Panc1 (cell line): ENCODE measurements around the gene SNRK. TPM values are rescaled to one million over a fixed set of nuclear protein-coding genes. Genes with fewer than 3 reads are reported as not detected.
A peak's percentile ranks its signal among the peaks of the same experiment; 100 is the strongest.

Source experiments
- ATAC-seq: fragments of 200-7000 bp; cut with Tn5 transposase; 2 replicates; pipeline ENCODE4 v1.9.1; 2020; ENCODE audit warnings: mild to moderate bottlenecking, moderate library complexity
- BruUV-seq: library from RNA; stranded (reverse); fragments of 400-500 nt; replicated peaks from 2 replicates; lab custom pipeline; 2021; lab: Mats Ljungman, UMichigan
- CTCF ChIA-PET: fragments of 300-600 bp; sonication (Branson Sonifier 250); formaldehyde crosslinking; loops from one replicate; lab custom pipeline; 2022; ENCODE audit warnings: antibody characterized with exemption; lab: Charles Lee
- POLR2A ChIA-PET: fragments of 300-600 bp; sonication (Branson Sonifier 250); formaldehyde crosslinking; loops from one replicate; lab custom pipeline; 2022; ENCODE audit warnings: antibody characterized with exemption; lab: Charles Lee
- DNase-seq: peaks from one replicate; pipeline ENCODE4 v3.0.0-alpha.2; 2010; ENCODE audit warnings: low read depth, low spot score
- H3K27ac ChIP-seq: 2 replicates; pipeline ENCODE4 v1.5.1; 2011; ENCODE audit warnings: mild to moderate bottlenecking, low read length, inconsistent platforms
- H3K27me3 ChIP-seq: fragments of 200-500 bp; sonication (Bioruptor generic); 2 replicates; pipeline ENCODE4 v1.6.0; 2014; ENCODE audit warnings: low read length, inconsistent platforms; ENCODE audit not compliant: control insufficient read depth, insufficient read depth
- H3K36me3 ChIP-seq: fragments of 200-500 bp; sonication (Bioruptor generic); 2 replicates; pipeline ENCODE4 v1.5.1; 2014; ENCODE audit warnings: inconsistent platforms, mild to moderate bottlenecking, low read length, moderate library complexity; ENCODE audit not compliant: control insufficient read depth, insufficient read depth
- H3K4me1 ChIP-seq: 2 replicates; pipeline ENCODE4 v1.5.1; 2011; ENCODE audit warnings: inconsistent platforms, mild to moderate bottlenecking, low read length, moderate library complexity; ENCODE audit not compliant: control insufficient read depth, insufficient read depth
- H3K4me3 ChIP-seq, 2 experiments: 2 replicates each; pipeline ENCODE4 v1.5.1; 2011 to 2012; ENCODE audit warnings: low read depth in 2 of 2, low read length in 2 of 2, mild to moderate bottlenecking in 2 of 2, inconsistent platforms in 1 of 2, moderate library complexity in 1 of 2
- H3K9me3 ChIP-seq: fragments of 200-500 bp; sonication (Bioruptor generic); 2 replicates; pipeline ENCODE4 v1.5.1; 2014; ENCODE audit warnings: low read depth, mild to moderate bottlenecking, inconsistent platforms, low read length, moderate library complexity; ENCODE audit not compliant: control insufficient read depth, insufficient read depth
- CTCF ChIP-seq: fragments of 450-650 bp; IDR thresholded peaks from 2 replicates; pipeline ENCODE4 v1.5.1; 2017; ENCODE audit warnings: mild to moderate bottlenecking
- POLR2AphosphoS5 ChIP-seq: IDR thresholded peaks from 2 replicates; pipeline ENCODE4 v1.6.1; 2012; ENCODE audit warnings: mild to moderate bottlenecking, low read depth, low read length, moderate library complexity
- SIN3A ChIP-seq: IDR thresholded peaks from 2 replicates; pipeline ENCODE4 v1.6.1; 2012; ENCODE audit warnings: low read depth, mild to moderate bottlenecking, low read length, moderate library complexity, borderline replicate concordance; ENCODE audit not compliant: insufficient read depth
- TCF7L2 ChIP-seq: IDR thresholded peaks from 2 replicates; pipeline ENCODE4 v1.6.1; 2011; ENCODE audit warnings: mild to moderate bottlenecking, low read depth, low read length, inconsistent platforms
- in situ Hi-C: cut with HindIII; loops from 2 replicates; pipeline ENCODE4 v1.10.0; 2016; ENCODE audit warnings: low sequenced_read_pairs, low pct_unique_long_range_greater_than_20kb
- intact Hi-C: fragments of 100-400 bp; cut with micrococcal nuclease; formaldehyde crosslinking; loops from one replicate; pipeline ENCODE4 v1.10.0; 2022; ENCODE audit not compliant: unreplicated experiment
- total RNA-seq: library from RNA; stranded (reverse); gene quantifications from one replicate; pipeline ENCODE4 v1.2.1, GENCODE V29; 2021; ENCODE audit not compliant: unreplicated experiment
- TF ChIP-seq, protein P1 (sequence below), 2 experiments: IDR thresholded peaks; 2 replicates each; pipeline ENCODE4 v1.6.1; 2011 to 2012; ENCODE audit warnings: low read depth in 2 of 2, control low read depth in 1 of 2, low read length in 1 of 2, mild to moderate bottlenecking in 1 of 2, moderate library complexity in 1 of 2; ENCODE audit not compliant: insufficient read depth in 1 of 2

Gene SNRK
- total RNA-seq, 1 experiment from 2014 or later: 11.0 TPM

- TF ChIP-seq, protein P1, sequence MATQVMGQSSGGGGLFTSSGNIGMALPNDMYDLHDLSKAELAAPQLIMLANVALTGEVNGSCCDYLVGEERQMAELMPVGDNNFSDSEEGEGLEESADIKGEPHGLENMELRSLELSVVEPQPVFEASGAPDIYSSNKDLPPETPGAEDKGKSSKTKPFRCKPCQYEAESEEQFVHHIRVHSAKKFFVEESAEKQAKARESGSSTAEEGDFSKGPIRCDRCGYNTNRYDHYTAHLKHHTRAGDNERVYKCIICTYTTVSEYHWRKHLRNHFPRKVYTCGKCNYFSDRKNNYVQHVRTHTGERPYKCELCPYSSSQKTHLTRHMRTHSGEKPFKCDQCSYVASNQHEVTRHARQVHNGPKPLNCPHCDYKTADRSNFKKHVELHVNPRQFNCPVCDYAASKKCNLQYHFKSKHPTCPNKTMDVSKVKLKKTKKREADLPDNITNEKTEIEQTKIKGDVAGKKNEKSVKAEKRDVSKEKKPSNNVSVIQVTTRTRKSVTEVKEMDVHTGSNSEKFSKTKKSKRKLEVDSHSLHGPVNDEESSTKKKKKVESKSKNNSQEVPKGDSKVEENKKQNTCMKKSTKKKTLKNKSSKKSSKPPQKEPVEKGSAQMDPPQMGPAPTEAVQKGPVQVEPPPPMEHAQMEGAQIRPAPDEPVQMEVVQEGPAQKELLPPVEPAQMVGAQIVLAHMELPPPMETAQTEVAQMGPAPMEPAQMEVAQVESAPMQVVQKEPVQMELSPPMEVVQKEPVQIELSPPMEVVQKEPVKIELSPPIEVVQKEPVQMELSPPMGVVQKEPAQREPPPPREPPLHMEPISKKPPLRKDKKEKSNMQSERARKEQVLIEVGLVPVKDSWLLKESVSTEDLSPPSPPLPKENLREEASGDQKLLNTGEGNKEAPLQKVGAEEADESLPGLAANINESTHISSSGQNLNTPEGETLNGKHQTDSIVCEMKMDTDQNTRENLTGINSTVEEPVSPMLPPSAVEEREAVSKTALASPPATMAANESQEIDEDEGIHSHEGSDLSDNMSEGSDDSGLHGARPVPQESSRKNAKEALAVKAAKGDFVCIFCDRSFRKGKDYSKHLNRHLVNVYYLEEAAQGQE (IDR thresholded peaks at IDR 0.05; ENCODE audit: insufficient read depth in 1 of 2, low read depth in 2 of 2, low read length in 1 of 2): no peak
- TF ChIP-seq SIN3A (no peak), POLR2AphosphoS5 (no peak), TCF7L2 (no peak)
- Histone ChIP-seq H3K4me3 (peak overlapping the region; percentile 66 to 87), H3K27me3 (no peaks in the 10 kb centered on the region), H3K9me3 (no peaks in the 10 kb centered on the region), H3K36me3 (no peaks in the 10 kb centered on the region), H3K27ac (peak overlapping the region; percentile 79), H3K4me1 (peaks cover 13% of the 10 kb centered on the region)
- ATAC-seq: no peak
- no TSS peak for BruUV-seq
- intact Hi-C loops (no loop called here), in situ Hi-C loops (no loop called here)
- DNase-seq: no peak
- ChIA-PET CTCF (no interaction called here), POLR2A (no interaction called here)
Observed at GRCh38 chr3:43287500-43287873, 1.1 kb downstream of the SNRK start.

DNA sequence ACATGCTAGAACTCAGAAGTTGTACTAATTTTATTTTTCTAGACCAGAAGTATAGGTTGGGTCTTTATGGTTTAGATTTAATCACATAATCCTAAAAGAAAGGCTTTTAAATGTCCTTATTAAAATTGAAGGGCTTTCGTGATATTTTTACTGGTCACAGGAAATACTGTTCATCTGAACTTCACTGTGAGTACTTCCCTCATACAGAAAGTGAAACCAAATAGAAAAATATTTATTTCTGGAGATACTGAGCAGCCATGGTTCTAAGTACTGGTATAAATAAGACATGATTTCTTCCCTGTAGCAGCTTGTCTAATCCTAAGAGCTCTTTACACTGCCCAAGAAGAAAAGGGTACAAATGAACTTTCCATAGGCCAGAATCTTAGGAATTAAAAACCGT lies 2.0 kb downstream of the SNRK start:
- CTCF ChIA-PET: no interaction called here
- TF ChIP-seq SIN3A (no peak), TCF7L2 (no peak), CTCF (no peak), POLR2AphosphoS5 (no peak)
- TF ChIP-seq, protein P1 (IDR thresholded peaks at IDR 0.05; ENCODE audit: insufficient read depth in 1 of 2, low read depth in 2 of 2, low read length in 1 of 2): no peak
- no peak for DNase-seq
- in situ Hi-C loops (no loop called here), intact Hi-C loops (no loop called here)
- no peaks in the 10 kb centered on the region for H3K27me3 ChIP-seq
- peaks cover 13% of the 10 kb centered on the region for H3K4me1 ChIP-seq
- H3K9me3 ChIP-seq: no peaks in the 10 kb centered on the region
- ATAC-seq: no peak
- peak overlapping the region; percentile 44; the same call in 1 of the 2 replicates for H3K27ac ChIP-seq
- POLR2A ChIA-PET: no interaction called here
- H3K4me3 ChIP-seq: peak overlapping the region in 1 of 2 experiments; percentile 66; a peak in 2 of 4 replicates
- no peaks in the 10 kb centered on the region for H3K36me3 ChIP-seq
- no TSS peak for BruUV-seq
